ENCODE data around the gene SOD2. TPM values are rescaled to one million over a fixed set of nuclear protein-coding genes. Genes with fewer than 3 reads are reported as not detected.
"Not testable (repeated sequence)": the region's sequence is repeated elsewhere in the genome, so short reads cannot be mapped to it uniquely, and the experiment has no call there.

The SOD2 gene
- 10 to 100 TPM; 77.8 to 86.3 (median 84.3) TPM for polyA plus RNA-seq (ENCODE audit: insufficient read depth in 1 of 5, insufficient read length in 5 of 5, low replicate concordance in 1 of 5)
- long read RNA-seq, donor 1, full-length matches to known transcripts, result 33 of 54 reads
- long read RNA-seq, donor 1, partial matches to known transcripts, result 21 of 54 reads
- long read RNA-seq, donor 1, other reads (novel, unspliced or antisense), result 0 of 54 reads
- long read RNA-seq, donor 2, full-length matches to known transcripts, result 11 of 19 reads
- long read RNA-seq, donor 2, partial matches to known transcripts, result 8 of 19 reads
- long read RNA-seq, donor 2, other reads (novel, unspliced or antisense), result 0 of 19 reads
- long read RNA-seq, donor 3, full-length matches to known transcripts, result 15 of 15 reads
- long read RNA-seq, donor 3, partial matches to known transcripts, result 0 of 15 reads
- long read RNA-seq, donor 3, other reads (novel, unspliced or antisense), result 0 of 15 reads
- long read RNA-seq, donor 4, full-length matches to known transcripts, result 18 of 18 reads
- long read RNA-seq, donor 4, partial matches to known transcripts, result 0 of 18 reads
- long read RNA-seq, donor 4, other reads (novel, unspliced or antisense), result 0 of 18 reads
- long read RNA-seq, donor 5, full-length matches to known transcripts, result 35 of 47 reads
- long read RNA-seq, donor 5, partial matches to known transcripts, result 7 of 47 reads
- long read RNA-seq, donor 5, other reads (novel, unspliced or antisense), result 5 of 47 reads
- long read RNA-seq, donor 6, full-length matches to known transcripts, result 40 of 40 reads
- long read RNA-seq, donor 6, partial matches to known transcripts, result 0 of 40 reads
- long read RNA-seq, donor 6, other reads (novel, unspliced or antisense), result 0 of 40 reads
- long read RNA-seq, donor 7, full-length matches to known transcripts, result 20 of 20 reads
- long read RNA-seq, donor 7, partial matches to known transcripts, result 0 of 20 reads
- long read RNA-seq, donor 7, other reads (novel, unspliced or antisense), result 0 of 20 reads
- long read RNA-seq, donor 8, full-length matches to known transcripts, result 3 of 3 reads
- long read RNA-seq, donor 8, partial matches to known transcripts, result 0 of 3 reads
- long read RNA-seq, donor 8, other reads (novel, unspliced or antisense), result 0 of 3 reads

- DNase-seq, result peak; percentile 83 to 89
These were observed at the start of gene SOD2 for GRCh38 chr6:159693128-159693893. TSS of gene SOD2 (minus strand) at chr6:159693241. CDS start at chr6:159693167, 74 bp downstream.

GRCh38 chr6:159742165-159742564 is 49.1 kb upstream of the SOD2 start:
- no peak for DNase-seq

- no peak for DNase-seq
These were observed 46.3 kb upstream of the SOD2 start for GRCh38 chr6:159739341-159739740.

GRCh38 chr6:159736908-159737307 is 43.9 kb upstream of the SOD2 start:
- no peak for DNase-seq

- not testable (repeated sequence) for DNase-seq
These were observed 40.4 kb upstream of the SOD2 start for GRCh38 chr6:159733395-159733794.

- DNase-seq, result not testable (repeated sequence)
These were observed 39.5 kb upstream of the SOD2 start for GRCh38 chr6:159732550-159732949.

- no peak for DNase-seq
These were observed 37.3 kb upstream of the SOD2 start for GRCh38 chr6:159730332-159730676.

- DNase-seq, result no peak
These were observed 36.7 kb upstream of the SOD2 start for GRCh38 chr6:159729598-159730331.

- peak in 1 of 2 donors; percentile 6 for DNase-seq
These were observed 35.5 kb upstream of the SOD2 start for GRCh38 chr6:159728531-159728964.

GRCh38 chr6:159727717-159728445 is 34.8 kb upstream of the SOD2 start:
- DNase-seq, result peak; percentile 59 to 67

- DNase-seq, result peak; percentile 93 to 94
These were observed 34.1 kb upstream of the SOD2 start, which contains the start of gene WTAP for GRCh38 chr6:159726918-159727716. TSS of gene WTAP (plus strand) at chr6:159727506. CDS start at chr6:159736266, 8,760 bp downstream.

- DNase-seq, result no peak
These were observed 33.3 kb upstream of the SOD2 start for GRCh38 chr6:159726255-159726917.

- DNase-seq, result not testable (repeated sequence)
These were observed 32.2 kb upstream of the SOD2 start for GRCh38 chr6:159725208-159725607.

- DNase-seq, result no peak
These were observed 31.7 kb upstream of the SOD2 start for GRCh38 chr6:159724778-159725177.

GRCh38 chr6:159723259-159723658 is 30.2 kb upstream of the SOD2 start:
- DNase-seq, result no peak

- no peak for DNase-seq
These were observed 29.6 kb upstream of the SOD2 start for GRCh38 chr6:159722655-159723054.

GRCh38 chr6:159721981-159722380 is 28.9 kb upstream of the SOD2 start:
- not testable (repeated sequence) for DNase-seq

- DNase-seq, result no peak
These were observed 27.7 kb upstream of the SOD2 start for GRCh38 chr6:159720708-159721107.

All from right lung (tissue), 10 donors.